GM23248 (cell line): ENCODE data around the gene RBBP8NL. TPM values are rescaled to one million over a fixed set of nuclear protein-coding genes. Genes with fewer than 3 reads are reported as not detected.
A peak's percentile ranks its signal among the peaks of the same experiment; 100 is the strongest.

Source experiments
- DNase-seq: peaks from one replicate; pipeline ENCODE4 v3.0.0-alpha.2; 2015
- H2AFZ ChIP-seq: fragments of 200-600 bp; sonication (generic); 2 replicates; pipeline ENCODE4 v1.6.1; 2016; ENCODE audit warnings: antibody characterized with exemption
- H3F3A ChIP-seq: fragments of 200-600 bp; sonication (generic); 2 replicates; pipeline ENCODE4 v1.6.1; 2016; ENCODE audit warnings: mild to moderate bottlenecking, antibody characterized with exemption, mixed run types; ENCODE audit not compliant: insufficient read depth
- H3K27ac ChIP-seq: fragments of 200-600 bp; sonication (generic); 2 replicates; pipeline ENCODE4 v1.5.1; 2016; ENCODE audit warnings: mild to moderate bottlenecking
- H3K27me3 ChIP-seq: fragments of 200-600 bp; sonication (generic); replicated peaks from 2 replicates; pipeline ENCODE4 v1.6.1; 2016; ENCODE audit warnings: mild to moderate bottlenecking; ENCODE audit not compliant: insufficient read depth
- H3K36me3 ChIP-seq: fragments of 200-600 bp; sonication (generic); 2 replicates; pipeline ENCODE4 v1.6.1; 2016; ENCODE audit warnings: low read depth, mild to moderate bottlenecking
- H3K4me1 ChIP-seq: fragments of 200-600 bp; sonication (generic); 2 replicates; pipeline ENCODE4 v1.6.1; 2016; ENCODE audit warnings: mild to moderate bottlenecking; ENCODE audit not compliant: insufficient read depth
- H3K4me2 ChIP-seq: fragments of 200-600 bp; sonication (generic); one replicate; pipeline ENCODE4 v1.6.1; 2016; ENCODE audit warnings: mild to moderate bottlenecking; ENCODE audit not compliant: unreplicated experiment
- H3K4me3 ChIP-seq: fragments of 200-600 bp; sonication (generic); 2 replicates; pipeline ENCODE4 v1.5.1; 2016; ENCODE audit warnings: mild to moderate bottlenecking
- H3K79me2 ChIP-seq: fragments of 200-600 bp; sonication (generic); 2 replicates; pipeline ENCODE4 v1.6.1; 2016; ENCODE audit warnings: mild to moderate bottlenecking; ENCODE audit not compliant: insufficient read depth
- H3K9ac ChIP-seq: fragments of 200-600 bp; sonication (generic); 2 replicates; pipeline ENCODE4 v1.6.1; 2016; ENCODE audit warnings: mild to moderate bottlenecking
- H3K9me2 ChIP-seq: fragments of 200-600 bp; sonication (generic); 2 replicates; pipeline ENCODE4 v1.6.1; 2016; ENCODE audit warnings: mixed run types, mild to moderate bottlenecking, moderate library complexity; ENCODE audit not compliant: insufficient read depth
- H3K9me3 ChIP-seq: fragments of 200-600 bp; sonication (generic); one replicate; pipeline ENCODE4 v1.6.1; 2017; ENCODE audit warnings: low read depth
- H4K20me1 ChIP-seq: fragments of 200-600 bp; sonication (generic); 2 replicates; pipeline ENCODE4 v1.6.0; 2016; ENCODE audit not compliant: insufficient read depth
- EZH2 ChIP-seq: fragments of 200-600 bp; sonication (generic); IDR thresholded peaks from 2 replicates; pipeline ENCODE4 v1.6.1; 2018; ENCODE audit warnings: antibody characterized with exemption, mild to moderate bottlenecking; ENCODE audit not compliant: insufficient read depth, poor library complexity, severe bottlenecking
- EZH2phosphoT487 ChIP-seq: fragments of 200-600 bp; sonication (generic); IDR thresholded peaks from 2 replicates; pipeline ENCODE4 v1.6.1; 2018; ENCODE audit warnings: antibody characterized with exemption, moderate library complexity, mild to moderate bottlenecking, low read depth; ENCODE audit not compliant: insufficient read depth
- WGBS, 2 experiments: methylation state at CpG; one replicate each; pipeline ENCODE4 v1.1.6; 2015 to 2017; ENCODE audit warnings: low lambda C conversion rate in 2 of 2, low coverage in 1 of 2; ENCODE audit errors: missing lambda C conversion rate in 2 of 2; 5-methylcytosine and 5-hydroxymethylcytosine counted together
- in situ Hi-C: fragments of 300-500 bp; cut with MboI; formaldehyde crosslinking; loops from 2 replicates; pipeline ENCODE4 v1.15.0; 2020
- polyA plus RNA-seq: library from polyadenylated mRNA; unstranded; fragments of >200 nt; fragmentation: Nextera tagmentation; extraction: Ambion mirVana; gene quantifications from 2 replicates; pipeline ENCODE4 v1.2.1, GENCODE V29; 2016
- total RNA-seq: library from RNA; depleted of rRNA; stranded (reverse); fragments of >200 nt; shearing (Covaris generic); gene quantifications from 2 replicates; pipeline ENCODE4 v1.2.3, GENCODE V29; 2014

RBBP8NL gene
- total and polyA plus RNA-seq, 2 experiments from 2014 or later, result not detected

DNA sequence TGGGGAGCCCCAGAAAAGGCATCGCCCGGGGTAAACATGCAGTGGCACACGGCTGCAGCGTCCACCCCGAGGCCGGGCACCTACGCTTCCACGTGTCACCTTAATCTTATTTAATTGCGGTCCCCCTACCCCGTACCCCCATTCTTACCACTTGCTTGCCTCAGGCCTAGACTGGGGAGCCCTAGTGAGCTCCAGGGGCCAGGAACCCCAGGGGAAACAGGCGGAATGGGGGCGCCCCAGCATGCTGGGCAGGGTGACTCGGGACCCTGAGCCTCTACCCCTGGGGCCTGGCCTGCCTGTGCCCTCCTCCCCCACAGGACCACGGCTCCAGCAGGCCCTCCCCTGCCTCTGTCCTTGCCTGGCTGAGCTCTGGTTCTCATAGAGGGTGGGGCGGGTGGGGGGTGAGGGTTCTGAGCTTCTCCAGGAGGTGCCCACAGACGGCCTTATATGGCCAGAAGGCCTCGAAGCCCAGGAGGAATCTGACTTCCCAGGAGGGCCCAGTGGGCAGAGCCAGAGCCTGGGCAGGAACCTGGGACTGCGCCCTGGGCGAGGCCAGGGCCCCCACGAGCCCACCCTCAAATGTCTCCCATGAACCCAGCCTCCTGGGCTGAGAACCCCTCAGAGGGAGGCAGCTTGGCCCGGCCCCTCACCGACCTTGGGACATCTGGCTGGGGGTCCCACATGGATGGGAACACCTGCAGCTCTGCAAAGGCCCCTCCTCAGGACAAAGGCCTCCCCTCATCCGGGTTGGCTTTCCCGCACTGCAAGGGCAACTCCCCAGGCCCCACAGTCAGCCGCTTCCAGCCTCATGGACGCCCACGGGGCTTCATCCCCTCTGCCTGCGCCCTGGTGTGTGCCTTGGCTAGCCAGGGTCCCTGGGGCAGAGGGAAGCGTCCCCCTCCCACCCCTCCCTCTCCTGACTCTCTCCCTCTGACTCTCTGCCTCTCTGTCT is 55.0 kb downstream of the RBBP8NL start:
- no peak for TF ChIP-seq EZH2
- TF ChIP-seq EZH2phosphoT487, result no peak
- Histone ChIP-seq H3K4me3 (no peak overlapping the region), H3K27me3 (no peaks in the 10 kb centered on the region), H3F3A (no peaks in the 10 kb centered on the region), H3K9me3 (no peaks in the 10 kb centered on the region), H3K4me1 (peaks cover 21% of the 10 kb centered on the region), H3K79me2 (no peaks in the 10 kb centered on the region), H4K20me1 (no peaks in the 10 kb centered on the region), H3K9ac (no peak overlapping the region), H3K27ac (no peak overlapping the region), H3K9me2 (no peaks in the 10 kb centered on the region), H3K4me2 (no peak overlapping the region), H3K36me3 (no peaks in the 10 kb centered on the region), H2AFZ (no peak overlapping the region)
- 71 to 74% methylated on average over 27 to 29 of the region's 29 CpGs for WGBS, 2 experiments
- no peak for DNase-seq
- in situ Hi-C loops, result no loop called here

DNA sequence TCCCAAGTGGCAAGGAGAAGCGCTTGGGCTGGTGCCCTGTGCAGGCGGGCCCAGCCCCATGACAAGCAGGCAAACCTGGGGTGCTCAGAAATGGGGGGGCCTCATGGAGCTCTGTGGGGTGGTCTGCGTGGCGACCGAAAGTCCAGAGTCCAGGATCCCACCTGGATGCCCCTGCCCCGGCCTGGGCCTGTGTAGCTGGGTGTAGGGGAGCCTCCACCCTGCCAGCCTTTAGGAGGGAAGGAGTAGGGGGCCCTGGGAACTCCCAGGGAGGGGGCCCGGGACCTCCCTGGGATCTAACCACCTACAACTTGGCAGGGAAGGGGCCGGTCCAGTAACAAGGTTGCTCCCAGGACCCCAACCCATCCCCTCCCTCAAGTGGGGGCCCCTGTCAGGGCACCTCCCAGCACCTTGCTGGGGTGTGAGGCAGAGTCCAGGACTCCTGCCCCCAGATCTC is 55.7 kb downstream of the RBBP8NL start:
- no peaks in the 10 kb centered on the region for H3K79me2 ChIP-seq
- H3K27me3 ChIP-seq, result no peaks in the 10 kb centered on the region
- H3K9me3 ChIP-seq, result no peaks in the 10 kb centered on the region
- no peak for DNase-seq
- WGBS, 2 experiments, result 72 to 81% methylated on average over 5 to 8 of the region's 8 CpGs
- H3K9me2 ChIP-seq, result no peaks in the 10 kb centered on the region
- in situ Hi-C loops, result no loop called here
- no peak overlapping the region for H3K27ac ChIP-seq
- peaks cover 21% of the 10 kb centered on the region for H3K4me1 ChIP-seq
- no peak overlapping the region for H3K9ac ChIP-seq
- H2AFZ ChIP-seq, result no peak overlapping the region
- no peaks in the 10 kb centered on the region for H3F3A ChIP-seq
- no peak overlapping the region for H3K4me2 ChIP-seq
- no peak for TF ChIP-seq EZH2phosphoT487
- no peaks in the 10 kb centered on the region for H4K20me1 ChIP-seq
- no peaks in the 10 kb centered on the region for H3K36me3 ChIP-seq
- no peak overlapping the region for H3K4me3 ChIP-seq

DNA sequence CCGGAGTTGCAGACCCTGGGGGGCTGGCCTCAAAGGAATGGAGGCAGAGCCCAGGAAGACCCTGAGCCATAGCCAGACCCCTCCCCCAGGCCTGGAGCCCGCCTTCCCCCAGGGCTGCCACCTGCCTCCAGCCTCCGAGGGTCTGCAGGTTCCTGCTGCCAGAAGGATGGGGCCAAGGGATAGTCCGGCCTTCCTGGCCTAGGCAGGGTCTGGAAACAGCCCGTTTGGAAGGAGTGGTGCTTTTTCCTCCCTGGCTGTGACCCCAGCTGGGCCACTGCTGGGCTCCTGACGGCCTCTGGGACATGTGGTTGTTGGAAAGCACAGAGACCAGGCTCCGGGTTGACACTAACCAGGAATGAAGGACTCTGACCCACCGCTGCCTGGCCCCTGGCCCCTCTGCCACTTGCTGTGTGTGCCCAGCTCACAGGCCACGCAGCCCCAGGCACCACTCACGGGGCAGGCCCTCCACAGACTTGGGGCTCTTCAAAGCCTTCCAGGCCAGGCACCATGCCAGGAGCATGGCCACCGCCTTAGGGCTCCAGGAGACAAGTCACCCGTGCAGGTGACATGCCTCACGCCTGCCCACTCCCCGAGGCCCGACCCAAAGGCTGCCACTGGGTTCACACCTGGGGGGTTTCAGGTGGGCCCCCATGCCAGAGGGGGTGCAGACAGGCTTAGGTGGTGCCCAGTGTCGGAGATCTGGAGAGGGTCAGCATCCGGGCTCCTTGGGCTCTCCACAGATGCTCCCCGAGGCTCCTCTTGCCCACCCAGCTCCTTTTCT is 56.3 kb downstream of the RBBP8NL start:
- H3K9me3 ChIP-seq, result no peaks in the 10 kb centered on the region
- no peaks in the 10 kb centered on the region for H3K36me3 ChIP-seq
- no peak overlapping the region for H2AFZ ChIP-seq
- H4K20me1 ChIP-seq, result no peaks in the 10 kb centered on the region
- H3K4me2 ChIP-seq, result no peak overlapping the region
- no peak overlapping the region for H3K4me3 ChIP-seq
- H3K79me2 ChIP-seq, result no peaks in the 10 kb centered on the region
- no peak for DNase-seq
- peaks cover 21% of the 10 kb centered on the region for H3K4me1 ChIP-seq
- no peak overlapping the region for H3K9ac ChIP-seq
- no peaks in the 10 kb centered on the region for H3K9me2 ChIP-seq
- no peak overlapping the region for H3K27ac ChIP-seq
- WGBS, 2 experiments, result 50 to 53% methylated on average over 18 of the region's 18 CpGs
- TF ChIP-seq EZH2phosphoT487 (no peak), EZH2 (no peak)
- peaks cover 4% of the 10 kb centered on the region; the same call in 1 of the 2 replicates for H3K27me3 ChIP-seq
- no peaks in the 10 kb centered on the region for H3F3A ChIP-seq
- in situ Hi-C loops, result no loop called here

DNA sequence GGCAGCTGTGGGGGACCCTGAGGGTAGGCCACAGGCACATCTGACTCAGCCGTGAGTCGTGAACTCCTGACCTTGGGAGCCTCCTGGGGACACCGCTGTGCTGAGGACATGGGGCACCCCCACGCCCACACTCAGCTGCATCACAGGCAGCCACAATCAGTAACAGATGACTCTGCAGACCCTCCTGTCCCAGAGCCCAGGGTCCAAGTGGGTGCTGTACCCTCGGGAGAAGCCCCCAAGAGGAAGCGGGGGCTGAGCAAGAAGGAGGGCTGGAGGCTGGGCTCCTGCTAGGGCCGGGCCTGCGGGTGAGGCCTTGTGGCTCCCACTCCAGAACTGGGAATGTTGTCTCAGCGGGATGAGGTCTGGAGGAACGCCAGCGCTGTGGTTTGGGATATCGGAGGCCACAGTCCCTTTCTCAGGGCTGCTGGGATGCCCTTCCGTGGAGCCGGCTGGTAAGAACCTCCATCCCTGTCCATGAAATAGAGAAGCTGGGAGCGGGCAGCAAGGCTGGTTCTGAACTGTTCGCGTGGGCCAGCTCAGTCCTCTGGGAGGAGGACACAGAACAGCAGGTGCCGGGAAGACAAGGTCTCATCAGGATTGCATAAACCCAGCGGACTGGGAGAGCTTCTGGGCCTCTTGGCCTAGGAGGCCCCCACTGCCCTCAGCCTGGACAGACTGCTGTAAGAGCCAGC is 57.1 kb downstream of the RBBP8NL start:
- H3F3A ChIP-seq, result no peaks in the 10 kb centered on the region
- H3K36me3 ChIP-seq, result no peaks in the 10 kb centered on the region
- 18 to 29% methylated on average over 18 to 19 of the region's 19 CpGs for WGBS, 2 experiments
- H3K27me3 ChIP-seq, result peaks cover 9% of the 10 kb centered on the region; the same call in 1 of the 2 replicates
- peak; percentile 65 for DNase-seq
- TF ChIP-seq EZH2phosphoT487 (no peak), EZH2 (no peak)
- H3K9me2 ChIP-seq, result no peaks in the 10 kb centered on the region
- H2AFZ ChIP-seq, result no peak overlapping the region
- no peak overlapping the region for H3K27ac ChIP-seq
- no peak overlapping the region for H3K9ac ChIP-seq
- in situ Hi-C loops, result no loop called here
- no peak overlapping the region for H3K4me2 ChIP-seq
- no peaks in the 10 kb centered on the region for H3K79me2 ChIP-seq
- H4K20me1 ChIP-seq, result no peaks in the 10 kb centered on the region
- no peak overlapping the region for H3K4me3 ChIP-seq
- no peaks in the 10 kb centered on the region for H3K9me3 ChIP-seq
- peaks cover 21% of the 10 kb centered on the region for H3K4me1 ChIP-seq
